ENCODE measurements around the gene UBE2N.

- no peak for TF ChIP-seq EZH2phosphoT487 (IDR thresholded peaks at IDR 0.05; ENCODE audit: borderline replicate concordance)
- peak; percentile 59 for TF ChIP-seq CTCF (conservative IDR thresholded peaks at IDR 0.05; ENCODE audit: low read length)
Observed at GRCh38 chr12:93380480-93381121, 61.1 kb downstream of the UBE2N start.

All from Loucy (cell line).